Thyroid gland (tissue), 4 donors: ENCODE results near the gene CD2AP.

Experiments used
- CTCF ChIP-seq, 6 experiments: fragments of 200-600 bp in 3 of 6; fragments of 450-650 bp in 3 of 6; sonication (generic) in 3 of 6; IDR thresholded peaks; one replicate each; pipeline ENCODE4 v1.5.1; 2016 to 2019; ENCODE audit warnings: antibody characterized with exemption in 6 of 6, mild to moderate bottlenecking in 2 of 6, inconsistent platforms in 1 of 6, moderate library complexity in 1 of 6
- POLR2A ChIP-seq, 2 donors: fragments of 450-650 bp; IDR thresholded peaks; one replicate each; pipeline ENCODE4 v1.6.1; 2017; ENCODE audit warnings: antibody characterized with exemption in 2 of 2, mild to moderate bottlenecking in 2 of 2, moderate library complexity in 1 of 2

GRCh38 chr6:47435254-47435612 is 42.4 kb upstream of the CD2AP start:
- no peak for TF ChIP-seq CTCF (IDR thresholded peaks at IDR 0.05)
- no peak for TF ChIP-seq POLR2A (IDR thresholded peaks at IDR 0.05)
